GM19438 (cell line): Measurements from ENCODE around the gene FHAD1.
A peak's percentile ranks its signal among the peaks of the same experiment; 100 is the strongest.

Experiments
- ATAC-seq: cut with Tn5 transposase; IDR thresholded peaks from one replicate; pipeline ENCODE4 v1.9.1; 2021; ENCODE audit warnings: low read depth; ENCODE audit not compliant: unreplicated experiment

Gene FHAD1

DNA sequence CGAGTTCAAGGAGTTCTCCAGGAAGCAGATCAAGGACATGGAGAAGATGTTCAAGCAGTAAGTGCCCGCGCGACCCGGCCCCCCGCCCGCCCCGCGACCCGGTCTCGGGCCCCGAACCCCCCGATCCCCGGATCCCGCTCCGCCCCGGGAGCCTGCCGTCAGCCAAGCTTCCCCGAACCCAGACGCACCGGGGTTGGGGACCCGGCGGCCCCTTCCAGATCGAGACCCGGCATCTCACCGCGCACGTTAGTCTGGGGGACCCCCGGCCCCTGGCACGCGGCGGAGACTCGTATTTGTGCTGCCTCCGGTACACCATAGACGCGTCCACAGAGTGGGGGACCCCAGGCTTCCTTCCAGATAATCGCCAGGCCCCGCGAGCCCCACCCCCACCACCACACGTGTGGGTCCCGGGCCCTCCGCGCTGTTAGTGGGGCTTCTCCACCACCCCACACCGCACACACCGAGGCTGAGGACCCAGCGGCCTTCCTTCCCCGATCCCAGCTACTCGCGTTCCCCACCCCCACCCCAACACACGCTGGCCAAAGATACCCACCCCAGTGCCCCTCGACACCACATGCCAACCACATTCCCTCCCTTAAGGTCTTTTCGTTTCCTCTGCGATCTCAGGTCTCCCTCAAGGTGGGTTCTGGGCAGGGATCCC lies 163.3 kb downstream of the FHAD1 start:
- no peak for ATAC-seq

DNA sequence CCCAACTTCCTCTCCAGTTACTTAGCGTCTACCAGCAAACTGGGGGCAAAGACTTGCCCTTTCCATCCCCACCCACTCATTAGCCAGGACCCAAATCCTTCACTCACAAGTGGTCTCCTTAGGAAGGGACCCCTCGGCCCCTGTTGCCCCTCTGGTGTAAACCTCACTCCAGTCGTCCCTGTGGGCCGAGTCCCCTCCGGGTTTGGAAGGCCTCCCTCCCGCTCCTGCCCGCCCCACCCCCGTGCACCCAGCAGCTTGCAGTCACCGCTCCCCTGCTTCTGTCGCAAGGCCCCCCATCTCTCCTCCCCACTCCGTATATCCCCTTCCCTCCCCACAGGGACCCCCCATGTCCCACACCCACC lies 163.8 kb downstream of the FHAD1 start:
- no peak for ATAC-seq

DNA sequence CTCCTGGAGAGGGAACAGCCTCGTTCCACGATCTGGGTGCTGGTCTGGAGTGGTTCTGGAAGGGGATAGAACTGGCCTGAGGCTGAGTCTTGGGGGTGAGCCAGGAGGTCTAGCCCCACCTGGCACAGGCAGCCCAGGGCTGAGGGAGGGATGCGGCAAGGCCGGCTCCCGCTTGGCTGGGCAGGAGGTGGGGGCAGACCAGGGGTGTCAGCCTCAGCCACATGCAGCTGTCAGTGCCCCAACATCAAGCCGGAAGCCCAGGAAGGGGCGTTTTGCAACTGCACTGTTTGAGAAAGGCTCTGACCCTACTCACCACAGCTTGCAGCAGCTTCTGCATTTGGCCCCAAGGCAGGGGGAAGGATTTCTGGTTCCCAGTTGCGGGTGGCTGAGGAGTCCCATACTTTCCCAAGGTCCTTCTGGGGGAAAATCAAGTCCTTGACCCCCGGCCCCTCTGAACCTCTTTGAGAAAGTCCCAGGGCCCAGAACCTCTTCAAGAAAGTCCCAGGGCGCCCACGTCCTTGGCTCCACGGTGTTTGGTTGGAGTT lies 164.6 kb downstream of the FHAD1 start:
- ATAC-seq, result peak; percentile 53

DNA sequence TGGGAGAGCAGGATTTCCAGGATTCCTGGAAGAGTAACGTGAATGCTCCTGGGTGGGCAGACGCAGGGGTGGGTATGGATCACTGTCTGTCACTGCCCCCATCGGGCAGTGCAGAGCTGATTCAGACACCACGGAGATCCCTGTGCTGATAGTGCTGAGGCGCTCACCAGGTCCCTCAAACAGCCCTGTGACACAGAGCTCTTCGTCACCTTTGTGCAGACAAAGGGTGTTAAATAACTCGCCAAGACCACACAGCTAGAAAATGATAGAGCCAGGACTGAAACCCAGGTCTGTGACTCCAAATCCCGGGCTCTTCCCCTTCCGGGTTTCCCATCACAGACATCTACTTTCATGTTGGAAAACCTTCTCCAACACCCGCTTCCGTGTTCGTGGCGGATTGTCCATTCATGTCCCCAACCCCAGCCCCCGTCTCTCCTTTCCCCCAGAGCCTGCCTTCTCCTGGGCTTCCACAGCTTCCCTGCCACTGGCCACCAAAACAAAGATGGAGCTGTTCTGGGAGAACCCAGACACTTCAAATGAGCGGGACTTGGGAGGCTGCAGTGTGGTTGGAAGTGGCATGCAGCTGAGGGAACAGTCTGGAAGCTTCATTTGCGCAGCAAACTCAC lies 165.3 kb downstream of the FHAD1 start:
- no peak for ATAC-seq

- ATAC-seq, result no peak
Observed at GRCh38 chr1:15412843-15413242, 165.8 kb downstream of the FHAD1 start.

- no peak for ATAC-seq
Observed at GRCh38 chr1:15413563-15414444, 166.8 kb downstream of the FHAD1 start.

DNA sequence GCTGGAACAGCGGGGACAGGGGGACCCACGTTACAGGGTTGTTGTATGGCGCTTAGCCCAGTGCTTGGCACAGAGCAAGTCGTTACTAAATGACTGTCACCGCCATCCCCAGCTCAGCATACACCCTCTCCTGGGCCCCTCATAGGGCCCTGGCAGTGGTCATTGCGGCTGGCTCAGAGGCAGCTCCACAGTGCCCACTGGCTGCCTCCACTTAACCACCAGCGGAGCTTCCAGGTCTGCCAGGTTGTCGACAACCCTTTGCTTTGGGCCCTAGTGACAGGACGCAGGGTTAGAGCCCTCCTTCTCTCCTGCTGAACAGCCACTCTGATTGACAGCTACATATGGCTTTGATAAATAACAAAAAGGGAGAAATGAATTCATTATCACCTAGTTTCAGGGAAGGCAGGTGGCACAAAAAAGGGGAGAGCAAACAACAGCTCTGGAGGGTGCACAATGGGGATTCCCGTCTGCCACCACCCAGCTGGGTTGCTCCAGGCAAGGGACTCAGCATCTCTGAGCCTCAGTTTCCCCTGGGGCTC lies 167.5 kb downstream of the FHAD1 start:
- no peak for ATAC-seq

DNA sequence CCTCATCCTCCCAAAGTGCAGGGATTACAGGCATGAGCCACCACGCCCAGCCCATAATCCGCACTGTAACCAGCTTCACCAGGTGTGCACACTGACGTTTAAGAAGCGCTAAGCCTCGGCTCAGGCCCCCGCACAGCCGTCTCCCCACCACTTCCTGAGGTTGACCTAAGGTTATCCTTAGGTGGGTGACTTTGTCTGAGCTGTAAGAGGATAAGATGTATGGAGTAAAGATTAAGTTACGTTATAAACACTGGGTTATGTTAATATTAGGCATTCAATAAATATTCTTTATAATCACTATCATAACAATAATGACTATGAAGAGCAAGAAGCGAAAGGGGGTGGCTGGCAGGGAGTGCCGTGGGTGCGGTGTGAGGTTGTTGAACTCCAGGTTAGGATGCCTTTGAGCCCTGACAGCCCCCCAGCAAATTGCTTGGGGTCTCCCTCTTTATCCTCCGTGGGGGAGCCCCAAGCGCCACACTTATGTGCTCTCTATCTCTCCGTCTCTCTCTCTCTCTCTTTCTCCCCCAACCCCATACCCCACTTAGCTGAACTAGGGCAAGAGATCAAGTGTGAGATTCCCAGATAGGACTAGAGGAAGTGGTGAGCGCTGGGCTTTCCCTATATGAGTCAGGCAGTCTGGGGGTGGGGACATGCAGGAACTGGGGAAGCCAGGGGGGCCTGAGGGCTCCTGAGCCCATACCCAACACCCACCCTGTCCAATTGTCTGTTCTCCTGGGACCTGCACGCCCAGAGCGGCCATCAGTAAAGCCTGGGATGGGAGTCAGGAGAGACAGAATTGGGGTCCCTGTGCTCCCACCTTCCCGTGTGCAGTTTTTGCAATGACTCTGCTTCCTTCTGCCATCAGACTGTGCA lies 170.3 kb downstream of the FHAD1 start:
- ATAC-seq, result peak; percentile 66

DNA sequence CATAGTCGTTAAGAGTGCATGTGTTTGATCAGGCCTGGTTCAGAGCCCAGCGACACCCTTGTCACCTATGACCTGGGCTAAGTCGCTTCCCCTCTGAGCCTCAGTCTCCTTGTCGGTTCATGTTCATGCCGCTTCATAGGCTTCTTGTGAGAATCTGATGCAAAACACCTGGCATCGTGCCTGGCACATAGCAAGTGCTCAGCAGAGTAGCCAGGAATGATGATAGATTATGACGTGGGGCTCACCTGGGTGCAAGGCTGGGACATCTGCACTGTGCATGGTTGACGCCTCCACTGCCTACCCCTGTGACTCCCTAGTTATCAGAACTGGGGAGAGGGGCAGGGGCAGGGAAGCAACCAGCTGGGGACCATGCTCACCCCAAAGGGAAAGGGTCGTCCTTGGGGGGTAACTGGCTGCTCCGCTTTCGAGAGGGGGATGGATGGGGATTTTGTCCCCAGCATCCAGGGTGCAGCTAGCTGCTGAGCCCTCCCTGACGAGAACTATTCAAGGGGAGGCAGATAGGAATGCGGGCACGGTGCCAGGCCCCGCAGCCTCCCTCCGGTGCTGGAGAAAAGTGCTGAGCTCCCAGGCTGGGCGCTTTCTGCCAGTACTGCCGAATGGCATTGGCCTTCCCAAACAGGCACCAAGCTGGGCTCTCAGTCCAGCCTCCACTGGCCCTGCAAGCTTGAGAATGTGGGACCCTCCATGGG lies 171.9 kb downstream of the FHAD1 start:
- ATAC-seq, result no peak

- no peak for ATAC-seq
Observed at GRCh38 chr1:15420853-15421465, 173.9 kb downstream of the FHAD1 start.

DNA sequence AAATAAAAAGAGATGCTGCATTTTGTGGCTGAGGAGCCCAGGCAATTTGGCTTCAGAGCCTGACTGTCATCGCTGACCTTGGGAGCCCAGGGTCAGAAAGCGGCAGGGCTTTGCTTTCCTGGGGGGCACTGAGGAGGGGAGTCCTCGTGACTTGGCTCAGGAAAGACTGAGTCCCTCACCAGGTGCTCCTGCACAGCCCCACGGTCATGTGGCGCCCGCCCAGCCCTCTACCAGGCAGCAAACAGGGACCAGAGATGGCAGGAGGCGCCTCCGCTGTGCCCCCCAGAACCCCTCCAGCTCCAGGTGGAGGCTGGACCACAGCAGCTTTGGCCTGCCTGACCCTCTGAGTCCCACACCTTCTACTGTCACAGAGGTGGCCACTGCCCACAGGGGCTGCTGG lies 175.8 kb downstream of the FHAD1 start:
- no peak for ATAC-seq

DNA sequence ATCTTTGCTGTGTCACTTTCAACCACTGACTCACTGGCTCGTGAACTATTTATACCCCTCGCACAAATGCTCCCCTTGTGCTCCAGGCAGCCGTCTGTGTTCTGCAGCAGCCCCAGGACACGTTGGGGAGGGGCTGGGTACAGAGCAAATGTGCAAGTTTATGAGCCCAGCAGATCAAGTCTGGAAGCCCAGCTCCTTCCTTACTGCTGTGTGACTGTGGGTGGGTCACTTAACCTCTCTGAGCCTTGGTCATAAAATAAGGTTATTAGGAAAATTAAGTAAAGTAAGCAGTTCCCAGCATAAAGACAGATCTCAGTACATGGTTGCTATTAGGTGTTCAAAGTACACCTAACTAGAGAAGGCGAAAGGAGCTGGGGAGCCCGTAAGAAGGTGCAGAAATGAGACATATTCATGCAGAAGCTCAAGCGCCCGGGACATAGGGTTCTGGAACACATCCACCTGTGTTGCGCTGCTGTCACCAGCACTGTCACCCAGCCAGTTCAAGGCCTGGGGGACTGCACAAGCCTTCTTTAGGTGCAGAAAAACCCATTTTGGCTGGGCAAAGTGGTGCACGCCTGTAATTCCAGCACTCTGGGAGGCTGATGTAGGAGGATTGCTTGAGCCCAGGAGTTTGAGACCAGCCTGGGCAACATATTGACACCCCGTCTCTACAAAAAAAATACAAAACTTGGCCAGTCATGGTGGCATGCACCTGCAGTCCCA lies 176.5 kb downstream of the FHAD1 start:
- no peak for ATAC-seq

DNA sequence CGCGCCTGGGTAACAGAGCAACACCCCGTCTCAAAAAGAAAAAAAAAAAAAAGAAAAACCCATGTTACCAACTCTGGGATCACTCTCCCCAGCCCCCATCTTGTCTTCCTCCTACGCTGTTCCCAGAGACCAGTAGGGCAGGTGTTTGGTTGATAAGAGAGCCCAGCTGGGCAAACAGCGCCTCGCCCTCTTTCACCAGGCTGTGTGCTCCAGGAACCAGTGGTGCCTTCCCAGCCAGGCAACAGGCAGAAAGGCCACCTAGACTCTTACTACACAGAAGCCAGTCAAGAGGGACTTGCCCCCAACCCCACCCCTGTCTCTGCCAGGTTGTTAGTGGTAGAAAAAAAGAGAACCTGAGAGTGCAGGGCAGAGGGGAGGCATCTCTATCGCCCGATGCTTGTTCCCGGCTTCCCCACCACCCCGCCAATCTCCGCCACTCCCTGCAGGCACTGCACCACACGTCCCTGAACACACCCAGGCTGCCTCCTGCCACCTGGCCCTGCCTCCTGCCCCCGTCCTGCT lies 177.2 kb downstream of the FHAD1 start:
- ATAC-seq, result no peak

DNA sequence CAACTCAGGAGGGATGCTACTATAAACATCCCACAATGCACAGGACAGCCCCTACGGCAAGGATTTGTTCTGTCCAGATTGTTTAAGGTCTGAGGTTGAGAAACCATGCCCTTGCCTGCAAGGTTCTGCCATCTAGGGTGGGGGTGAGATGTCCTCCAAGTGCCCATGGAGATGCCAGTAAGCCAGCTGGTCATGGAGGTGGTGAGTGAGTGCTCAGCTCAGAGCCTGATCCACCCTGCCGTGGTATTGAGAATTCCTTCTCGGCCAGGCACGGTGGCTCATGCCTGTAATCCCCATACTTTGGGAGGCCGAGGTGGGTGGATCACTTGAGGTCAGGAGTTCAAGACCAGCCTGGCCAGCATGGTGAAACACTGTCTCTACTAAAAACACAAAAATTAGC lies 178.0 kb downstream of the FHAD1 start:
- no peak for ATAC-seq

- ATAC-seq, result no peak
Observed at GRCh38 chr1:15425521-15425920, 178.5 kb downstream of the FHAD1 start.

GRCh38 chr1:15425958-15426357 lies 178.9 kb downstream of the FHAD1 start:
- no peak for ATAC-seq

DNA sequence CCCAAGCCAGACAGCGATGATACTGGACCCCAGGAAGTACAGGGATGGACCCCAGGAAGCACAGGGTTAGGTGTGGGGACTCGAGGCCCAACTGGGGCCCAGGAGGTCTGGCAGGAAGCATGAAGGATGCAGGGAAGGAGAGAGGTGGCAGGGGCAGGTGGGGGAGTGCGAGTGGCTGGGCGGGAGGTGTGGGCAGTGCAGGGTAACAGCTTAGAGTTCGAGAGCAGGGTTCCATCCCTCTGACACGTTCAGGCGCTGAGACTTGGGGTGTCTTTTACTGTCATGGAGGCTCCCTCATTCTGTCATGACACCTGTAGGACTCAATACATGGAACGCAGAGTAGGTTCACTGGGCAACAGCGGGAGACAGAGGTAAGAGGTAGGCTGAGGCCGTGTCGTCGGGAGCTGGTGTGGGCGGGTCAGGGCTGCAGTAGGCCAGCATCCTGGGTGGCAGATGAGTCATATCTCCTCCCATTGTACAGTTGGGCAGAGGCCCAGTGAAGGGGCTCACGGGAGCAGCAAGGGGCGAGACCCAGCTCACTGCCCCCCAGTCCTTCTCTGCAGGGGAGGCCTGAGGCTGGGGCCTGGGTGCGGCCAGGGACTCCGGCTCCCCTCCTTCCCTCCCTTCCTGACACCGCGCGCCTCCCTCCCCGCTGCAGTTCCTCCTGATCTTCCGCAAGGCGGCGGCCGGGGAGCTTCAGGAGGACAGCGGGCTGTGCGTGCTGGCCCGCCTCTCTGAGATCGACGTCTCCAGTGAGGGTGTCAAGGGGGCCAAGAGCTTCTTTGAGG lies 179.7 kb downstream of the FHAD1 start:
- ATAC-seq, result no peak

GRCh38 chr1:15427280-15427666 lies 180.2 kb downstream of the FHAD1 start:
- ATAC-seq, result no peak
